Sigmoid colon (tissue), 7 donors: ENCODE measurements around the gene PTPN11. TPM values are rescaled to one million over a fixed set of nuclear protein-coding genes. Genes with fewer than 3 reads are reported as not detected.
"Not testable (repeated sequence)": the region's sequence is repeated elsewhere in the genome, so short reads cannot be mapped to it uniquely, and the experiment has no call there.

Experiments
- DNase-seq: peaks from one replicate; pipeline ENCODE4 v3.0.0-alpha.2; 2019
- H3K27ac ChIP-seq, 4 donors: fragments of 200-600 bp; sonication (generic); one replicate each; pipeline ENCODE4 v1.5.1; 2016 to 2019; ENCODE audit warnings: mild to moderate bottlenecking in 1 of 4
- H3K27me3 ChIP-seq, 3 donors: fragments of 200-600 bp; sonication (generic); one replicate each; pipeline ENCODE4 v1.5.1; 2019; ENCODE audit warnings: mild to moderate bottlenecking in 1 of 3
- H3K36me3 ChIP-seq, 4 donors: fragments of 200-600 bp; sonication (generic); one replicate each; pipeline ENCODE4 v1.5.1; 2016 to 2019
- H3K4me1 ChIP-seq, 4 donors: fragments of 200-600 bp; sonication (generic); one replicate each; pipeline ENCODE4 v1.5.1; 2017 to 2019
- H3K4me3 ChIP-seq, 4 donors: fragments of 200-600 bp; sonication (generic); one replicate each; pipeline ENCODE4 v1.5.1; 2017 to 2019; ENCODE audit warnings: mild to moderate bottlenecking in 2 of 4, moderate library complexity in 1 of 4
- H3K9me3 ChIP-seq, 4 donors: fragments of 200-600 bp in 3 of 4; sonication (generic) in 3 of 4; one replicate each; pipeline versions ENCODE4 v1.5.1 to v1.6.1; 2013 to 2019
- CTCF ChIP-seq, 4 experiments: fragments of 450-650 bp in 3 of 4; fragments of 200-600 bp in 1 of 4; IDR thresholded peaks; one replicate each; pipeline ENCODE4 v1.5.1; 2016 to 2019; ENCODE audit warnings: antibody characterized with exemption in 4 of 4, mild to moderate bottlenecking in 3 of 4, moderate library complexity in 2 of 4
- EP300 ChIP-seq, 4 donors: sonication (generic); formaldehyde crosslinking; IDR thresholded peaks; one replicate each; pipeline ENCODE4 v1.6.1; 2017; ENCODE audit warnings: antibody characterized with exemption in 4 of 4
- POLR2A ChIP-seq, 2 donors: fragments of 450-650 bp; IDR thresholded peaks; one replicate each; pipeline ENCODE4 v1.6.1; 2016; ENCODE audit warnings: antibody characterized with exemption in 2 of 2, mild to moderate bottlenecking in 2 of 2, moderate library complexity in 2 of 2
- POLR2AphosphoS5 ChIP-seq, 4 donors: sonication (generic); formaldehyde crosslinking; IDR thresholded peaks; one replicate each; pipeline ENCODE4 v1.6.1; 2017; ENCODE audit warnings: antibody characterized with exemption in 4 of 4
- WGBS, 2 donors: extraction: QIAGEN DNeasy Blood & Tissue Kit; methylation state at CpG; one replicate each; pipeline ENCODE4 v1.1.7; 2013; 5-methylcytosine and 5-hydroxymethylcytosine counted together
- intact Hi-C: fragments of 100-400 bp; cut with DNase I; formaldehyde crosslinking; loops from one replicate; pipeline ENCODE4 v1.15.1; 2023
- polyA plus RNA-seq, 3 donors: library from polyadenylated mRNA; stranded (reverse); fragments of 200-250 nt; gene quantifications; one replicate each; pipeline ENCODE4 v1.2.3, GENCODE V29; 2013
- total RNA-seq, 4 donors: library from RNA; depleted of rRNA; stranded (reverse); fragments of >200 nt; gene quantifications; one replicate each; pipeline ENCODE4 v1.1.0, GENCODE V29; 2016
- donor health status: healthy with polysubstance abuse.
- donor health status: Bipolar disorder and iron deficiency.
- donor health status: healthy.

The PTPN11 gene
- total and polyA plus RNA-seq, 7 donors = 30.3 to 111 (median 81.6) TPM

GRCh38 chr12:112409064-112409905, 9.5 kb upstream of the PTPN11 start, which contains the start of gene RPL6:
Gene RPL6 (minus strand): TSS chr12:112409605. CDS start chr12:112408656, 949 bp downstream.
- Histone ChIP-seq H3K27ac (peak within 1 kb of the TSS; percentile 86 to 92 (median 88)), H3K27me3 (no peaks in the 10 kb centered on the region), H3K4me3 (peak within 1 kb of the TSS; percentile 57 to 69 (median 64)), H3K36me3 (peaks cover 7 to 40% (median 31%) of the 10 kb centered on the region in 4 donors), H3K9me3 (no peaks in the 10 kb centered on the region), H3K4me1 (peaks cover 0 to 26% (median 19%) of the 10 kb centered on the region in 4 donors)
- TF ChIP-seq CTCF (IDR thresholded peaks at IDR 0.05) (no peak), EP300 (IDR thresholded peaks at IDR 0.05) (no peak), POLR2AphosphoS5 (IDR thresholded peaks at IDR 0.05) (peak; percentile 87 to 95 (median 91)), POLR2A (IDR thresholded peaks at IDR 0.05) (peak; percentile 61 to 64)
- DNase-seq = peak; percentile 89
- intact Hi-C loops = loop anchor here (5.0 kb wide), 1 partner anchor 567 kb away; the partner anchor contains the start of gene MAPKAPK5
- 10 to 11% methylated on average over 46 of the region's 46 CpGs for WGBS, 2 donors

- intact Hi-C loops = loop anchor here (5.0 kb wide), 1 partner anchor 568 kb away; the partner anchor contains the start of gene MAPKAPK5
- no peak for DNase-seq
- Histone ChIP-seq H3K4me3 (peak overlapping the region in 2 of 4 donors; percentile 60 to 69), H3K36me3 (peaks cover 7 to 34% (median 28%) of the 10 kb centered on the region in 4 donors), H3K9me3 (no peaks in the 10 kb centered on the region), H3K27ac (peak overlapping the region in 3 of 4 donors; percentile 86 to 92 (median 89)), H3K4me1 (peaks cover 0 to 26% (median 19%) of the 10 kb centered on the region in 4 donors), H3K27me3 (no peaks in the 10 kb centered on the region)
- 95 to 96% methylated on average over 14 of the region's 14 CpGs for WGBS, 2 donors
- TF ChIP-seq CTCF (IDR thresholded peaks at IDR 0.05) = no peak
- no peak for TF ChIP-seq EP300 (IDR thresholded peaks at IDR 0.05)
- no peak for TF ChIP-seq POLR2AphosphoS5 (IDR thresholded peaks at IDR 0.05)
- TF ChIP-seq POLR2A (IDR thresholded peaks at IDR 0.05) = no peak
These were observed 8.9 kb upstream of the PTPN11 start for GRCh38 chr12:112409906-112410244.

GRCh38 chr12:112413855-112414625, 4.7 kb upstream of the PTPN11 start:
- no peak for DNase-seq

GRCh38 chr12:112415457-112415856, 3.3 kb upstream of the PTPN11 start:
- intact Hi-C loops, H3K4me3 ChIP-seq, H3K27ac ChIP-seq, H3K27me3 ChIP-seq, DNase-seq, H3K36me3 ChIP-seq, H3K9me3 ChIP-seq: not testable (repeated sequence)
- WGBS, 2 donors = 94 to 95% methylated on average over 4 of the region's 4 CpGs
- peaks cover 0 to 22% (median 17%) of the 10 kb centered on the region in 4 donors for H3K4me1 ChIP-seq

More at GRCh38 chr12:112413855-112414625, 4.7 kb upstream of the PTPN11 start:
- intact Hi-C loops = no loop called here
- no peak for TF ChIP-seq POLR2AphosphoS5 (IDR thresholded peaks at IDR 0.05)
- no peak for TF ChIP-seq CTCF (IDR thresholded peaks at IDR 0.05)
- TF ChIP-seq EP300 (IDR thresholded peaks at IDR 0.05) = no peak
- TF ChIP-seq POLR2A (IDR thresholded peaks at IDR 0.05) = no peak
- H3K4me3 ChIP-seq = no peak overlapping the region
- WGBS, 2 donors = 61 to 70% methylated on average over 2 of the region's 2 CpGs
- no peaks in the 10 kb centered on the region for H3K27me3 ChIP-seq
- H3K36me3 ChIP-seq = no peaks in the 10 kb centered on the region
- peaks cover 0 to 10% (median 7%) of the 10 kb centered on the region in 4 donors for H3K4me1 ChIP-seq
- H3K9me3 ChIP-seq = no peaks in the 10 kb centered on the region
- no peak overlapping the region for H3K27ac ChIP-seq

- 1% methylated on average over 18 of the region's 18 CpGs for WGBS, 2 donors
- intact Hi-C loops = no loop called here
- H3K36me3 ChIP-seq = no peaks in the 10 kb centered on the region
- H3K4me3 ChIP-seq = peak overlapping the region; percentile 78 to 98 (median 84)
- TF ChIP-seq POLR2AphosphoS5 (IDR thresholded peaks at IDR 0.05) (no peak), POLR2A (IDR thresholded peaks at IDR 0.05) (no peak), CTCF (IDR thresholded peaks at IDR 0.05) (no peak), EP300 (IDR thresholded peaks at IDR 0.05) (no peak)
- no peaks in the 10 kb centered on the region for H3K27me3 ChIP-seq
- H3K4me1 ChIP-seq = peaks cover 0 to 44% (median 29%) of the 10 kb centered on the region in 4 donors
- H3K27ac ChIP-seq = peak overlapping the region; percentile 94 to 98 (median 96)
- H3K9me3 ChIP-seq = no peaks in the 10 kb centered on the region
- no peak for DNase-seq
These were observed 507 bp upstream of the PTPN11 start for GRCh38 chr12:112418273-112418607.
